Measurements from ENCODE around the gene ATG4A. TPM values are rescaled to one million over a fixed set of nuclear protein-coding genes. Genes with fewer than 3 reads are reported as not detected.
A peak's percentile ranks its signal among the peaks of the same experiment; 100 is the strongest.

Gene ATG4A, protein sequence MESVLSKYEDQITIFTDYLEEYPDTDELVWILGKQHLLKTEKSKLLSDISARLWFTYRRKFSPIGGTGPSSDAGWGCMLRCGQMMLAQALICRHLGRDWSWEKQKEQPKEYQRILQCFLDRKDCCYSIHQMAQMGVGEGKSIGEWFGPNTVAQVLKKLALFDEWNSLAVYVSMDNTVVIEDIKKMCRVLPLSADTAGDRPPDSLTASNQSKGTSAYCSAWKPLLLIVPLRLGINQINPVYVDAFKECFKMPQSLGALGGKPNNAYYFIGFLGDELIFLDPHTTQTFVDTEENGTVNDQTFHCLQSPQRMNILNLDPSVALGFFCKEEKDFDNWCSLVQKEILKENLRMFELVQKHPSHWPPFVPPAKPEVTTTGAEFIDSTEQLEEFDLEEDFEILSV
- 3.5 and 9.5 TPM in 2 replicates for total RNA-seq (2011; cell fraction: chromatin; rRNA removed; ENCODE audit: low replicate concordance)
- 2.0 and 3.3 TPM in 2 replicates for total RNA-seq (2011; cell fraction: nucleolus; rRNA removed)
- 4.2 and 5.1 TPM in 2 replicates for total RNA-seq (2011; cell fraction: nucleoplasm; rRNA removed)
- total RNA-seq (2014; rRNA removed) = 7.3 and 7.5 TPM in 2 replicates
- total RNA-seq (2014; rRNA removed; fragmentation: Illumina TruSeq; extraction: Trizol) = 16.6 and 17.9 TPM in 2 replicates
- total RNA-seq (2015; rRNA removed; fragmentation: Illumina TruSeq; extraction: Trizol) = 12.2 and 12.3 TPM in 2 replicates
- 12.1 and 12.3 TPM in 2 replicates for total RNA-seq (2021)
- 13.9 and 20.4 TPM in 2 replicates for polyA plus RNA-seq (2011; rRNA removed)
- 5.9 and 10.5 TPM in 2 replicates for polyA plus RNA-seq (2011; cell fraction: cytosol; rRNA removed)
- 6.9 and 10.8 TPM in 2 replicates for polyA plus RNA-seq (2011; cell fraction: nucleus; rRNA removed)
- polyA plus RNA-seq (2012) = 10.2 and 17.4 TPM in 2 replicates
- polyA plus RNA-seq (2014; fragmentation: Illumina TruSeq; extraction: Trizol) = 19.8 and 23.9 TPM in 2 replicates
- 10 to 100 TPM; 16.9 to 24.5 TPM for polyA plus RNA-seq (2014; fragmentation: Nextera tagmentation; extraction: Ambion mirVana)
- polyA plus RNA-seq (2014; rRNA removed) = 11.1 and 12.4 TPM in 2 replicates
- polyA minus RNA-seq (2011; rRNA and poly(A)+ RNA removed) = 13.7 and 14.4 TPM in 2 replicates
- polyA minus RNA-seq (2011; cell fraction: cytosol; rRNA and poly(A)+ RNA removed) = 2.4 and 7.4 TPM in 2 replicates
- 3.6 and 6.2 TPM in 2 replicates for polyA minus RNA-seq (2011; cell fraction: nucleus; rRNA and poly(A)+ RNA removed)
- Bru-seq, nascent RNA = percentile 56 among the genes with signal in this experiment
- BruChase-seq, experiment 1, labeled RNA remaining after a 2-hour chase = percentile 67 among the genes with signal in this experiment
- BruChase-seq, experiment 2, labeled RNA remaining after a 6-hour chase = percentile 70 among the genes with signal in this experiment
- long read RNA-seq, experiment 1, transcript ATG4A-203 (13 exons, 2,315 nt) = major isoform, 25 of 41 reads
- long read RNA-seq, experiment 1, partial matches to known transcripts = 9 of 41 reads
- long read RNA-seq, experiment 1, other reads (novel, unspliced or antisense) = 5 of 41 reads
- long read RNA-seq, experiment 2, partial matches to known transcripts = 8 of 22 reads
- long read RNA-seq, experiment 2, other reads (novel, unspliced or antisense) = 10 of 22 reads
- long read RNA-seq, experiment 3, transcript ATG4A-203 (13 exons, 2,315 nt) = major isoform, 17 of 22 reads
- long read RNA-seq, experiment 3, partial matches to known transcripts = 4 of 22 reads
- long read RNA-seq, experiment 3, other reads (novel, unspliced or antisense) = 1 of 22 reads

DNA sequence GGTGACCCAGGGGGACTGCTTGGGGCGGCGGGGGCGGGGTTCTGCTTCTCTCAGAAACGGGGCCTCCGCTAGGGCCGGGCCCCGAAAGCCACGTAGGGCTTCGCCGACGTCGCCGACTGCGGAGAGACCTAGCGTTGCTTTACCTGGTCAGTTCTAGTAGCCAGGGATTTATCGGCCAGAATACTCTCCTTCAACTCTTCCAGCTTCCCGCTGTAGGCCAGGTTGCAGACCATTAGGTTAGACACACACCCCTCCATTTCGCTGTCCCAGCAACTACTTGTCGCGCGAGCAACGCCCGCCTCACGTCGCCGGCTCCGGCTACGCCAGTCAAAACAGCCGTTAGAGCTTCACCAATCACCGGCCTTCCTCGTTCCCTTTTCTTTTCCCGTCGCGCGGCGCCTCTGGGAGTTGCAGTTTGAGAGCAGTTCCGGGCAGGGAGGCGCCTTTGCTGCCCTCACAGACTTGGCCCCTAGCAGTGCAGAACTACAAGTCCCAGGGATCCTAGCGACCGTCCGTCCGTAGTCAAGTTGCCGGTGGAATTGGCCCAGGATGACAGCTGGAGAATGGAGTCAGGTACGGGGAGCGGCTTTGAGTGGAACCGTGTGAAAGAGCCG lies at the start of gene ATG4A, which contains the start of gene PSMD10:
ATG4A (plus strand) TSS at position 515 of the 614 bp plus-strand sequence; CDS start at position 564, 49 bp downstream.
PSMD10 (minus strand) TSS at position 279 of the 614 bp plus-strand sequence; CDS start at position 257, 22 bp downstream.
- Histone ChIP-seq H3K4me1 (replicated peaks in 1 of 2; ENCODE audit: control insufficient read depth in 2 of 2, insufficient read depth in 2 of 2, low read length in 2 of 2) (peaks cover 0 to 8% of the 10 kb centered on the region in 2 experiments; a peak in 2 of 5 replicates), H4K20me1 (replicated peaks; ENCODE audit: control insufficient read depth, insufficient read depth, low read length) (no peaks in the 10 kb centered on the region), H3K4me2 (ENCODE audit: insufficient read depth, low read length) (peak within 1 kb of the TSS; percentile 98), H3K9ac (ENCODE audit: insufficient read depth in 1 of 2, low read depth in 2 of 2, low read length in 2 of 2) (peak within 1 kb of the TSS; percentile 91 to 93), H2AFZ (ENCODE audit: low read depth, low read length) (peak within 1 kb of the TSS; percentile 97), H3K9me1 (ENCODE audit: control insufficient read depth, insufficient read depth, low read length) (no peaks in the 10 kb centered on the region), H3K36me3 (ENCODE audit: control insufficient read depth, insufficient read depth, low read length) (peaks cover 18% of the 10 kb centered on the region; the same call in 2 of the 3 replicates), H3K27ac (ENCODE audit: extremely low read depth, low read depth, low read length) (peak within 1 kb of the TSS; percentile 94), H3K27me3 (ENCODE audit: control insufficient read depth in 2 of 2, insufficient read depth in 2 of 2, low read length in 2 of 2) (no peaks in the 10 kb centered on the region), H3K79me2 (ENCODE audit: control insufficient read depth, insufficient read depth, low read length) (peaks cover 44% of the 10 kb centered on the region), H3K4me3 (peak within 1 kb of the TSS; percentile 72), H3K9me3 (replicated peaks; ENCODE audit: control insufficient read depth, insufficient read depth, low read depth, low read length) (no peaks in the 10 kb centered on the region)
- WGBS (ENCODE audit: insufficient coverage, low coverage, missing lambda C conversion rate) = 1% methylated on average over 31 of the region's 47 CpGs
- POLR2A ChIA-PET = interaction anchor here (0.5 to 2.0 kb wide), 11 partner anchors 9 to 1853 kb away, joined by 3 to 11 read pairs (median 4); no protein-coding TSS in a partner anchor
- intact Hi-C loops (cut with micrococcal nuclease) = no loop called here
- CTCF ChIA-PET (ENCODE audit: low intra/inter-chr PET ratio) = no interaction called here
- in situ Hi-C loops (cut with MboI) = no loop called here
- FAIRE-seq = peak; percentile 98
- ATAC-seq = peak; percentile 94
- DNase-seq (ENCODE audit: extremely low read depth in 1 of 4, low spot score in 3 of 4) = peak; percentile 76 to 96 (median 81)
- BruUV-seq (replicated peaks) = no TSS peak
- TF ChIP-seq CAMTA2 (CRISPR knock-in tag; conservative IDR thresholded peaks at IDR 0.05) = no peak
- TF ChIP-seq PHB (CRISPR knock-in tag; IDR thresholded peaks at IDR 0.05) = no peak
- no peak for TF ChIP-seq ZNF347 (CRISPR knock-in tag; IDR thresholded peaks at IDR 0.05; ENCODE audit: low read depth)
- no peak for TF ChIP-seq DNMT1 (IDR thresholded peaks at IDR 0.05)
- TF ChIP-seq, protein P1, sequence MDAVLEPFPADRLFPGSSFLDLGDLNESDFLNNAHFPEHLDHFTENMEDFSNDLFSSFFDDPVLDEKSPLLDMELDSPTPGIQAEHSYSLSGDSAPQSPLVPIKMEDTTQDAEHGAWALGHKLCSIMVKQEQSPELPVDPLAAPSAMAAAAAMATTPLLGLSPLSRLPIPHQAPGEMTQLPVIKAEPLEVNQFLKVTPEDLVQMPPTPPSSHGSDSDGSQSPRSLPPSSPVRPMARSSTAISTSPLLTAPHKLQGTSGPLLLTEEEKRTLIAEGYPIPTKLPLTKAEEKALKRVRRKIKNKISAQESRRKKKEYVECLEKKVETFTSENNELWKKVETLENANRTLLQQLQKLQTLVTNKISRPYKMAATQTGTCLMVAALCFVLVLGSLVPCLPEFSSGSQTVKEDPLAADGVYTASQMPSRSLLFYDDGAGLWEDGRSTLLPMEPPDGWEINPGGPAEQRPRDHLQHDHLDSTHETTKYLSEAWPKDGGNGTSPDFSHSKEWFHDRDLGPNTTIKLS (IDR thresholded peaks at IDR 0.05; ENCODE audit: borderline replicate concordance, low read depth) = peak; percentile 92
- no peak for TF ChIP-seq HMG20B (CRISPR knock-in tag; IDR thresholded peaks at IDR 0.05)
- TF ChIP-seq RBM39 (optimal IDR thresholded peaks at IDR 0.05; ENCODE audit: low read depth, low read length) = no peak
- TF ChIP-seq, protein P2, sequence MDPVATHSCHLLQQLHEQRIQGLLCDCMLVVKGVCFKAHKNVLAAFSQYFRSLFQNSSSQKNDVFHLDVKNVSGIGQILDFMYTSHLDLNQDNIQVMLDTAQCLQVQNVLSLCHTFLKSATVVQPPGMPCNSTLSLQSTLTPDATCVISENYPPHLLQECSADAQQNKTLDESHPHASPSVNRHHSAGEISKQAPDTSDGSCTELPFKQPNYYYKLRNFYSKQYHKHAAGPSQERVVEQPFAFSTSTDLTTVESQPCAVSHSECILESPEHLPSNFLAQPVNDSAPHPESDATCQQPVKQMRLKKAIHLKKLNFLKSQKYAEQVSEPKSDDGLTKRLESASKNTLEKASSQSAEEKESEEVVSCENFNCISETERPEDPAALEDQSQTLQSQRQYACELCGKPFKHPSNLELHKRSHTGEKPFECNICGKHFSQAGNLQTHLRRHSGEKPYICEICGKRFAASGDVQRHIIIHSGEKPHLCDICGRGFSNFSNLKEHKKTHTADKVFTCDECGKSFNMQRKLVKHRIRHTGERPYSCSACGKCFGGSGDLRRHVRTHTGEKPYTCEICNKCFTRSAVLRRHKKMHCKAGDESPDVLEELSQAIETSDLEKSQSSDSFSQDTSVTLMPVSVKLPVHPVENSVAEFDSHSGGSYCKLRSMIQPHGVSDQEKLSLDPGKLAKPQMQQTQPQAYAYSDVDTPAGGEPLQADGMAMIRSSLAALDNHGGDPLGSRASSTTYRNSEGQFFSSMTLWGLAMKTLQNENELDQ (CRISPR knock-in tag; IDR thresholded peaks at IDR 0.05; ENCODE audit: borderline replicate concordance) = no peak

All from K562 (cell line).